Measurements from ENCODE around the gene ADAM30.
A peak's percentile ranks its signal among the peaks of the same experiment; 100 is the strongest.

Gene ADAM30

DNA sequence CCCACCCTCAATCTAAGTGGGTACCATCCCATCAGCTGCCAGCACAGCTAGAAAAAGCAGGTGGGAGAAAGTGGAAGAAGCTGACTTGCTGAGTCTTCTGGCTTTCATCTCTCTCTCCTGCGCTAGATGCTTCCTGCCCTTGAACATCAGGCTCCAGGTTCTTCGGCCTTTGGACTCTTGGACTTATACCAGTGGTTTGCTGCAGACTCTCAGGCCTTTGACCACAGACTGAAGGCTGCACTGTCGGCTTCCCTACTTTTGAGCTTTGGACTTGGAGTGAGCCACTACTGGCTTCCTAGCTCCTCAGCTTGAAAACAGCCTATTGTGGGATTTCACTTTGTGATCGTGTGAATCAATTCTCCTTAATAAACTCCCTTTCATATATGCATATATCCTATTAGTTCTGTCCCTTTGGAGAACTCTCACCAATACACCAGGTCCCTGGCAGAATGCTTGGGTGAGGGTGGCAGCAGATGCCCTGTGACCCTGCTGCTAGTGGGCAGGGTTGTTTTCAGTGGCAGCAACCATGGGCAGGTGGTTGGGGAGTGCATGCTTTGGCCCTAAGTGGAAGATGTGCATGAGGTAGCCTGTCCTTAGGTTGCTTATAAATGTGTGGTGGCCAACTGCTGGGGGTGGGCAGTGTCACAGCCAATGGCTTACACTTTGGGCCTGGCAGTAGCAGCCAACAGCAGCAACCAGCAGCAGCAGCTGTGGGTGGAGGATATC, 10.8 kb upstream of the ADAM30 start:
- no peak for DNase-seq

- no peak for DNase-seq
Observed at GRCh38 chr1:119903443-119903835, 7.1 kb upstream of the ADAM30 start.

DNA sequence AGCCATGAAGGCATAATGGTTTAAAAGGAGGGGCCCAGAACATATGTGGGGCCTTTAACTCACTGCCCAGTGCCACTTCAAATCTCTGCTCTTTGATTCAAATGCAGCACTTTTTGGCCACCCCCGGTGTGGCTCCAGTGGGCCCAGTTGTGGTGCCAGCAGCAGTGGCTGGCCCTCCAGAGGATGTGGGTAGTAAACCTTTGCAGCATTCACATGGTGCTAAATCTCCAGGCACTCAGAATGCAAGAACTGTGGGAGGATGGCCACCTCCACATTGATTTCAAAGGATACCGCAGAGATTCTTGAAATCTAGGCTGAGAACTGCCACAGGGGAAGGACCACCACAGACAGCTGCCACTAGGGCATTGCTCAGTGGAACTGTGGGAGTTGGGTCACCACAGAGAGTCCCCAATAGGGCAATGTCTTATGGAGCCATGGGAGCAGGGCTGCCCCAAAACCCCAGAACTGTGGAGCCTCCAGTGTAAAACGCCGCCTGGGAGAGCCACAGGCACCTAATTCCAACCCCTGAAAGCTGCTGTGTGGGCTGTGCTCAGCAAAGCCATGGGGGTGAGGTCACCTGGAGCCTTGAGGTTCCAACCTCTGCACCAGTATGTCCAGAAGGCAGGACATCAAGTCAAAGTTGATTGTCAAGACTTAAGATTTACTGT, 6.6 kb upstream of the ADAM30 start:
- DNase-seq = no peak

- no peak for DNase-seq
Observed at GRCh38 chr1:119898981-119899720, 2.8 kb upstream of the ADAM30 start.

DNA sequence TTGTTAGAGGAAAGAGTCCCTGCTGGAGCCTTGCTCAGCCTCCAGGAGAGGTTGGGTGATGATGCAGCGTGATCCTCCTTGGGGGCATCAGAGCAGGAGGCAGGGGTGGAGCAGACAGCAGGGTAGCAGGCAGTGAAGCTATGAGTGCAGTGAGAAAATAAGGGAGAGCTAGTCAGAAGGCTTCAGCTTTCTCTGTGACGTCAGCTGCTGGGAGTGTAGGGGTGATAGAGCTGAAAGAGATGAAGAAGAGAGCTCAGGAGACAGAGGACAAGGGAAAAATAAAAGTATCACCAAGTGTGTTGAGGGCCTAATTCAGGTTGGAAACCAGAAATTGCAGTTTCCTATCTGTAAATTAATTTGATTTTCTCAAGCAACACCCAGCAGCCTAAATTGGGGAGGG, 2.2 kb upstream of the ADAM30 start:
- no peak for DNase-seq

DNA sequence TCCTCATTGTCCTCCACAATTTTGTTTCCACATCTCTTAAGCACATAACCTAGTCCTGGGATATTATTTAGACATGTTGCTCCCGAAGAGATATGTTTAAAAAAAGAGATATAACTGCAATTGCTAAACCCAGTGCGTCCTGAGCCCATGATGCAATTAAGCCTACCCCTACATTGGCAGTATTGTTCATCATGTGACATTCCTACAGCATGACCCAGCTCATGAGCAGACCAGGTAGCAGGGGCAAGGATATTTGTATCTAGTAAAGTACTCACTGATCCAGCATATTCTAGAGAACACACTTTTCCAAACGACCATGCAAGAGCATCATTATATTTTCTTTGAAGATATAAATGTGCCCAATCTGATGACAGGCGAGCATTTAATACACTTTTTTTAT, 1.2 kb downstream of the ADAM30 start:
- DNase-seq = no peak

DNA sequence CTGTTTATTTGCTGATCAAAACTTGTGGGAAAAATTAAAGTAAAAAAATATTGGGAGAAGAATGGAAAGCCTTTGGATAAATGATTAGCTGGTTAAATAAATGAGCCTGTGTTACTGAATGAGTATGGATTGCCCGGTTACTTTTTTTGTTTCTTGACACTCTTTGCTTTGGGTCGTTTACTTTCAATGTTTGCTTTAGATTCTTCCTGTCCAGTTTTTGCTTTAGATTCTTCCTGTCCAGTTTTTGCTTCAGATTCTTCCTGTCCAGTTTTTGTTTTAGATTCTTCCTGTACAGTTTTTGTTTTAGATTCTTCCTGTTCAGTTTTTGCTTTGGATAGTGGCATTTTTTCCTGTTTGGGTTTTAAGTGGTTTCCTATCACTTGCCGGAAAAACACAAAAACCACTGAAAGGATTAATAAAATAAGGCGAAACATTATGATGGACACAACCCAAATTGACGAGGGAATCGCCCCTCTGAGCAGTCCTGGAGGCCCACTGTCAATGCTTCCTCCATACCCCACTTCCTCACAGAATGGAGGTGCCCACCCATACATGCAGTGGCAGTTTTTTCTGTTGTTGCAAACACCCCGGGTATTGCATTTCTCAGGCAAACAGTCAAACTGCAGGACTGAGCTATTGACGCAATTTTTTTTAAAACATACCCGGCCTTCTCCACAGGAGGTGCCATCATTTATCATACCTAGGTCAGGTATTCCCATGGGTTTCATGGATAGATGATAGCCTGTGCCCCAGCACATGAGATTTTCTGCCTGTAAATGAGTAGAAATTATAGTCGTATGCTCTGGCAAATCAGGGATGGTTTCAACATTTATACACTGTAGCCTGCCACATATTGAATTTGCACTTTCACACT, 2.3 kb downstream of the ADAM30 start:
- DNase-seq = no peak

DNA sequence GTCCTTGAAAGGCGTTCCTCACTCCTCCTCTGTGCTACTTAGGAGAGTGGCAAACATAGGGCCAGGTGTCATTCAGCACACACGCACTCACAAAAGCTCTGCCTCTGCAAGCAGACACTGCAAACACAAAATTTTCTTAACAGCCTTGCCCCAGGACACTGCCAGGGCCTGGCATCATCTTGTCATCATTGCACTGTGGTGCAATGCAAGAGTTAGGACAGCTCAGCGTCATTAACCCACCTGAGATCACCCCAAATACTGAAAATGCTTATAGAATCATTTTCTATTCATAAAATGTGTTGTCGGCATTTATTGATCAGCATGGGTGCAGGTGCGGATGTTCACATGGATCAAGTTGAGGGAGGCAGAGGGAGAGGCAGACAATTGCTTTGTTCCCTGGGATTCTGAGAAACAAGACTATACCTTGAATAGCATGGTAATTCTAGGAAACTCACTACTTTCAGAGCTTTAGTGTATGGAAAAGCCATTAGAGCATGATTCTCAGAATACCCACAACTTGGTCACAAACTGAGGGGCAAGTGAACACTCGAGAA, 3.0 kb downstream of the ADAM30 start:
- no peak for DNase-seq

DNA sequence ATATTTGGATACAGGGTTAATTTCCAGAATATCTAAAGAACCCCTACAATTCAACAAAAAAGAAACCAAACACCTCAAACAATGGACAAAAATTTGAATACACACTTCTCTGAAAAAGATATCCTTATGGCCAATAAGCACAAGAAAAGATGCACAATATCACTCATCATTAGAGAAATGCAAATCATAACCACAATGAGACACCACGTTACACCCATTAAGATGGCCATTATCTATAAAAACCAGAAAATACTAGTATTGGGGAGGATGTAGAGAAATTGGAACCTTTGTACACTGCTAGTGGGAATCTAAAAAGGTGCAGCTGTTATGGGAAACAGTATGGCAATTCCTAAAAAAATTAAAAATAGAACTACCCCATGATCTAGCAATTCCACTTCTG, 4.9 kb downstream of the ADAM30 start:
- no peak for DNase-seq

GRCh38 chr1:119888476-119888875, 7.8 kb downstream of the ADAM30 start:
- no peak for DNase-seq

DNA sequence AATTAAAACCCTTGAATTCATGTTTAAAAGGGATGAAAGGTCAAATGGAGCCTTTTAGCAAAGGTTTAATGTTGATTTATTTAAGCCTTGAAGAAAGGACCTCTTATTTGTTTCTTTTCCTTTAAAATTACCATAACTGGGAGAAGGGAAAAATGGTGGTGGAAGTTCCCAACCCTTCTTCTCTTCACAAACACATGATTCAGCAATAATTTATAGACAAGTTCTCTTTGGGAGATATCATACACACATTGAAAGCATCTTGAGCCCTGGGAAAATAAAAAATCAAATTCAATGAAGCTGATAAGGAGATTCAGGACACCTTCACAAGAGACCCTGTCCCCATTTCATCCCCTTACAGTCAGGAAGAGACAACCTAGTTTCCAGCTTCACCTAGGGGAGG, 8.9 kb downstream of the ADAM30 start:
- no peak for DNase-seq

- peak; percentile 42 to 63 for DNase-seq
Observed at GRCh38 chr1:119885903-119886783, 10.2 kb downstream of the ADAM30 start.

DNA sequence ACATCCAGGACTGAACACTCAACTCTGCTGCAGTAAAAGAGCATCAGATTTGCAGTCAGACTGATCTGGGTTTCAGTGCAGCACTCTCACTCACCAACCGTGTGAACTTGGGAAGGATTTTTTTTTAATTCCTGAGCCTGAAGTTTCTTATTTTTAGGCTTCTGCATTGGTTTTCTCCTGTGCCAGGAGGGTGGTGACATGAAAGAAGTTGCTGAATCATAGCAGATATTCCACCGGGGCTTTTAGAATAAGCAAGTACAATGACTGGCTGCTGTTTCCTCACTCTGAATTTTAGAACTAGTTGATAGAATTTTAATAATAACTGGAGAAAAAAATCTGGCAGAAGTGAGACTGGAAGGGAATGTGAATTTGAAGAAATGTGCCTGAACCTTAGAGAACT, 11.6 kb downstream of the ADAM30 start:
- no peak for DNase-seq

- no peak for DNase-seq
Observed at GRCh38 chr1:119883826-119884225, 12.5 kb downstream of the ADAM30 start.

DNA sequence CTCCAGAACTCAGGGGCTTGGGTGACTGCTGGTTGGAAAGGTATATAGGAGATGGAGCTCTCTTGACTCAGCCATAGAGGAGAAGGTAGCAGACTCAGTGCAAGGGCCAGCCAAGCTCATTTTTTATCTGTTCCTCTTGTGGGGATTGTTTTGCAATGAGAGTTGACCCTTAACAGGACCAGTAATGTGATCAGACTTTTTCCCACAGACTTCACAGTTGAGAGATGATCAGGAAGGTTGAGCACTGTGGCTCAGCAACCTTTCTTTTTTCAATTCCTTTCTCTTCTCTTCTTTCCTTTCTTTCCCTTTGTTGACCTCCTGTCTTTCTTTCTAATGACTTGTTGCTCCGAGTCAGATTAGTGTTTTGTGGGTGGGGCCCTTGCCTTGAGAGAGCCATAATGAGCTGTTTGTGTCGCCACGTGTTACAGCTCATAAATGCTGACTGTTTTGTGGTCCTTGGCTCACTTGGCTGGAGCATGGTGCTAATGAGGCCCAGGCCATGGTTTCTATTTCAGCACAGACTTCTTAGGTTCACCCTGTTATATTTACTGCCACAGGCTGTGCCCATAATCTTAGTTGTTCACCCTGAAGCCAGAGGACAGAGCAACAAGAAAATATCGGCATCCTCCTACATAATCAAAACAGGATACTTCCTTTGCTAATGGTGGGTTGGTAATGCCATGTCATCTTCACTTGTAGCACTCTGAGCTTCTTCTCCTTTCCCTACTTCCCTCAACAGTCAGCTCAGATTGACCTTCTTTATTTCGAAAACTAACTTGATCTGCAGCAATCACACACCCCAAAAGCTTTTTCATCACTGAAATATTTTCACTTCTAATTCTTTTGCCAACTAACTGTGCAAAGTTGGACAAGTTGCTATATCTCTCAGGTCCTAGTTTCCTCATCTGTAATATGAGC, 13.9 kb downstream of the ADAM30 start:
- DNase-seq = no peak

GRCh38 chr1:119879510-119880434, 16.5 kb downstream of the ADAM30 start:
- DNase-seq = no peak

GRCh38 chr1:119878171-119878570, 18.1 kb downstream of the ADAM30 start:
- no peak for DNase-seq

GRCh38 chr1:119874186-119874585, 22.1 kb downstream of the ADAM30 start:
- no peak for DNase-seq

Data from CD4-positive, alpha-beta T cell treated with Interferon alpha-2 for 1 hour (primary cell).